ENCODE measurements around the gene DEFB131A.
"Not testable (repeated sequence)": the region's sequence is repeated elsewhere in the genome, so short reads cannot be mapped to it uniquely, and the experiment has no call there.

The DEFB131A gene

GRCh38 chr4:9444114-9444513, at the start of gene DEFB131A:
TSS of gene DEFB131A (plus strand) at chr4:9444414. CDS start at chr4:9444534, 120 bp downstream.
- DNase-seq = not testable (repeated sequence)

GRCh38 chr4:9405774-9406173, 38.4 kb upstream of the DEFB131A start:
- DNase-seq = not testable (repeated sequence)

- not testable (repeated sequence) for DNase-seq
Measured at GRCh38 chr4:9406491-9406890, 37.7 kb upstream of the DEFB131A start.

- DNase-seq = no peak
Measured at GRCh38 chr4:9409793-9410192, 34.4 kb upstream of the DEFB131A start.

- not testable (repeated sequence) for DNase-seq
Measured at GRCh38 chr4:9421884-9422455, 22.2 kb upstream of the DEFB131A start.

- DNase-seq = not testable (repeated sequence)
Measured at GRCh38 chr4:9425916-9426315, 18.3 kb upstream of the DEFB131A start.

GRCh38 chr4:9430061-9430460, 14.2 kb upstream of the DEFB131A start:
- not testable (repeated sequence) for DNase-seq

GRCh38 chr4:9433320-9433719, 10.9 kb upstream of the DEFB131A start:
- DNase-seq = not testable (repeated sequence)

GRCh38 chr4:9436728-9437127, 7.5 kb upstream of the DEFB131A start:
- not testable (repeated sequence) for DNase-seq

- not testable (repeated sequence) for DNase-seq
Measured at GRCh38 chr4:9442355-9442754, 1.9 kb upstream of the DEFB131A start.

GRCh38 chr4:9444681-9445080, 467 bp downstream of the DEFB131A start:
- DNase-seq = not testable (repeated sequence)

GRCh38 chr4:9452251-9452650, 8.0 kb downstream of the DEFB131A start:
- not testable (repeated sequence) for DNase-seq

GRCh38 chr4:9454284-9454683, 10.1 kb downstream of the DEFB131A start:
- DNase-seq = not testable (repeated sequence)

- not testable (repeated sequence) for DNase-seq
Measured at GRCh38 chr4:9455046-9455445, 10.8 kb downstream of the DEFB131A start.

- not testable (repeated sequence) for DNase-seq
Measured at GRCh38 chr4:9479466-9479865, 35.3 kb downstream of the DEFB131A start.

GRCh38 chr4:9480066-9480465, 35.9 kb downstream of the DEFB131A start:
- DNase-seq = not testable (repeated sequence)

- DNase-seq = not testable (repeated sequence)
Measured at GRCh38 chr4:9482871-9483270, 38.7 kb downstream of the DEFB131A start.

GRCh38 chr4:9483682-9484081, 39.5 kb downstream of the DEFB131A start:
- not testable (repeated sequence) for DNase-seq

GRCh38 chr4:9486880-9487279, 42.7 kb downstream of the DEFB131A start:
- DNase-seq = not testable (repeated sequence)

GRCh38 chr4:9488796-9489195, 44.6 kb downstream of the DEFB131A start:
- DNase-seq = not testable (repeated sequence)

- DNase-seq = not testable (repeated sequence)
Measured at GRCh38 chr4:9490496-9490895, 46.3 kb downstream of the DEFB131A start.

GRCh38 chr4:9490986-9491385, 46.8 kb downstream of the DEFB131A start:
- not testable (repeated sequence) for DNase-seq

- not testable (repeated sequence) for DNase-seq
Measured at GRCh38 chr4:9493589-9493988, 49.4 kb downstream of the DEFB131A start.

GRCh38 chr4:9494256-9495035, 50.2 kb downstream of the DEFB131A start:
- not testable (repeated sequence) for DNase-seq
